CD4-positive, alpha-beta T cell treated with Interleukin-6 at 100 ng/mL for 8 hours (primary cell): ENCODE measurements around the gene NFKBIL1.
"Not testable (repeated sequence)": the region's sequence is repeated elsewhere in the genome, so short reads cannot be mapped to it uniquely, and the experiment has no call there.

Experiments used
- DNase-seq: peaks from one replicate; pipeline ENCODE4 v3.0.0-alpha.2; 2020; ENCODE audit warnings: mixed read lengths, low spot score

The NFKBIL1 gene

GRCh38 chr6:31546958-31547726, at the start of gene NFKBIL1:
TSS of gene NFKBIL1 (plus strand) at chr6:31547608. CDS start at chr6:31547695, 87 bp downstream.
- DNase-seq: peak; percentile 90

DNA sequence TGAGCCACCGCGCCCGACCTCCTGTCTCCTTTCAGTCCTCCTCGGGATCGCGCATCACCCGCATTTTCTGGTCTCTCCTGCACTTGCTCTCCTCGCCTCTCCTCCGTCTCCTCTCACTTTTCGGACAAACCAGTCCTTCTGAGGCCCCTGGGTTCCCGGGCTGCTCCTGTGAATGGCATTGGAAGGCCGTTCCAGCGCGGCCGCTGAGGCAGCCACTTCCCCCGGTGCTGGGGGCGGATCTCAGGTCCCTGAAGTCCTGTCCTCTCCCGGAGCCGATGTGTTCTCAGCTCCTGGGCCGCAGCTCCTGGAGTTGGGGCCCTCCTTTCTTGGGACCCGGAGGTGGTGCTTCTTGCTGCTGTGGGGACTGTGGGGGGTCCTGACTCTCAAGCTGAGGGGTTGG, 48.7 kb upstream of the NFKBIL1 start:
- no peak for DNase-seq

DNA sequence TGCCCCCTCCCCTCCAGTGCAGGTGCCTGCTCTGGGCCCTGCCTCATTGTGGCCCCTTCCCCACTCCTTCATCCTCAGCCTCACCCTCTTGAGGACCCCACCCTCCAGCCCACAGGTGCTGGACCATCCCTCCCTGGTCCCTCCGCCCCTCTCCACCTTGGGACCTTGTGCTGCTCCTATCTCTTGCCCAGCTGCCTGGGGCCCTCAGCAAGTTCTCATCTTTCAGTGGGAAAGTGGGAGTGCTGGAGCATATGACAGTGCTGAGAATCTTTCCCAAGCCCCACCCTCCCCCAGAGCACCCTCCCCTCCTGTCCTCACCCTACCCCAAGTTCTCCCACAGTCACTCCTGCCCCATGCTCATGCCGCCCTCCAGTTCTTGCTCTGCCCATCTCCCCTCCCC, 47.8 kb upstream of the NFKBIL1 start:
- DNase-seq: not testable (repeated sequence)

GRCh38 chr6:31502586-31502985, 44.8 kb upstream of the NFKBIL1 start:
- DNase-seq: no peak

DNA sequence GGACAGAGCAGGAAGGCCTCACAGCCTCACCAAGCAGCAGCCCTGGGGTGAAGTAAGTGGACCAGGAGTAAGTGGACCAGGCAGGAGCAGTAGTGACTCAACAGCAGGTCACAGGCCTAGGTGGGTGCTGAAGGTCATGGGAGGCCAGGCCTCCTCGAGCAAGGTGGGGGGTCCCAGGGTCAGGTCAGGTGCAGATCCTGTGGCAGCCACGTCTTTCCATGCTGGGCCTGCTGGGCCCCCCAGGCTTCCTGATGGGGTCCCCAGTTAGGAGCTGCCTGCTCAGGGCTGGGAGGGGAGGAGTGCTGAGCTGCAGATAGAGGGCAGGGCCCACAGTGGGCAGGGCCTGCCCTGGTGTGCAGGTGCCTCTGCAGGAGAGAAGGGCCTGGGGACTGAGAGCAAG, 38.4 kb upstream of the NFKBIL1 start:
- not testable (repeated sequence) for DNase-seq

GRCh38 chr6:31510007-31510406, 37.4 kb upstream of the NFKBIL1 start:
- no peak for DNase-seq

DNA sequence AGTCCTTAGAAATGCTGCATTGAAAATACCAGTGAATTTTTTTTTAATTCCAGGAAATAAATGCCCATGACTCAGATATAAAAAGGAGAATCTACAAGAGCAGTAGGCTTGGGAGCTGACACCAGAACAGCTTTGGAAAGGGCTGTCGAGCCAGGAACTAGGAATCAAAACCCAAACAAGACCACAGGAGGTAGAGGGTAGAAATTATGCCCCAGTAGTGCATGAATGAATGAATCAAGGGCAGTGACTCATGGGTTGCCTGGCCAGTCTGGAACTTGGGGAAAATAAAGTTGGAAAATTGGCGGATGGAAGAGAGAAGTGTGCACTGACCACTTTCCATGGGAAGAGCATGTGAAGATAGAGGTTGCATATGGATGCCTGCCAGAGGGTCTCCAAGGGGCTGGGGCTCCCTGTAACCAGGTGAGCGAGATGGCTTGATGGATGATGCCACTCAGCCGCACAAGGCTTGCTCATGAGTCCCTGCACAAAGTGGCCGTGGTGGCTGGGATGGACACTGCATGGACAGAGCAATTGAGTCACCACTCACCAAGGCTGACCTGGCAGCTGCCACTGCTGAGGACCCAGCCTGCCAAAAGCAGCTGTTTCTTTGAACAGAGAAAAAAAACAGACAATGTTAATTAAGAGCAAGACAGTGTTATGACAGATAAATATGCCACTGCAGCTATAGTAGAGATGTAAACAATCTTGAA, 33.8 kb upstream of the NFKBIL1 start:
- no peak for DNase-seq

GRCh38 chr6:31521835-31522234, 25.6 kb upstream of the NFKBIL1 start:
- no peak for DNase-seq

GRCh38 chr6:31525553-31525931, 21.9 kb upstream of the NFKBIL1 start:
- DNase-seq: no peak

- no peak for DNase-seq
These were observed 21.3 kb upstream of the NFKBIL1 start for GRCh38 chr6:31525932-31526591.

- DNase-seq: no peak
These were observed 19.1 kb upstream of the NFKBIL1 start for GRCh38 chr6:31528307-31528777.

DNA sequence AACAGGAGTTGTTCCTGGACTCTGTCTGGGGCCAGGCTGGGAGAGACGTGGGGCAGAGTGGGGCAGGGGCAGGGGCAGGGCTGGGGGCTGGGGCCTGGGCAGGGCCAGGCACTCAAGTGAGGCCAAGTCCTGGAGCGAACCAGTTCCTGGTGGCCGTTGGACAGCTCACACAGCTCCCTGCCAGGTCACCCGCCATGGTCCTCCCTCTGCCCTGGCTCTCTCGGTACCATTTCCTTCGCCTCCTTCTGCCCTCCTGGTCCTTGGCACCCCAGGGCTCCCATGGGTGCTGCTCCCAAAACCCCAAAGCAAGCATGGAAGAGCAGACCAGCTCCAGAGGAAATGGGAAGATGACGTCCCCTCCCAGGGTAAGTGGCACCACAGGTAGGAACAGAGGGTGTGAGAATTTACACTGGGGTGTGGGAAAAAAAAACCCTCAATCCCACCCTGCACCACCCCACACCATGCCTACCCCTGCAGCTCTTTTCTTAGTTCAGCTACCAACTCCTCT, 18.5 kb upstream of the NFKBIL1 start, which contains the start of gene MCCD1:
MCCD1 (plus strand) TSS at position 142 of the 508 bp plus-strand sequence; CDS start at position 195, 53 bp downstream.
- DNase-seq: no peak

GRCh38 chr6:31529329-31530150, 17.9 kb upstream of the NFKBIL1 start:
- DNase-seq: no peak

GRCh38 chr6:31530659-31531058, 16.7 kb upstream of the NFKBIL1 start:
- DNase-seq: no peak

- no peak for DNase-seq
These were observed 16.2 kb upstream of the NFKBIL1 start for GRCh38 chr6:31531162-31531561.

GRCh38 chr6:31531771-31532643, 15.4 kb upstream of the NFKBIL1 start:
- DNase-seq: no peak

- DNase-seq: no peak
These were observed 14.6 kb upstream of the NFKBIL1 start for GRCh38 chr6:31532644-31533454.

- no peak for DNase-seq
These were observed 14.0 kb upstream of the NFKBIL1 start for GRCh38 chr6:31533455-31533841.

DNA sequence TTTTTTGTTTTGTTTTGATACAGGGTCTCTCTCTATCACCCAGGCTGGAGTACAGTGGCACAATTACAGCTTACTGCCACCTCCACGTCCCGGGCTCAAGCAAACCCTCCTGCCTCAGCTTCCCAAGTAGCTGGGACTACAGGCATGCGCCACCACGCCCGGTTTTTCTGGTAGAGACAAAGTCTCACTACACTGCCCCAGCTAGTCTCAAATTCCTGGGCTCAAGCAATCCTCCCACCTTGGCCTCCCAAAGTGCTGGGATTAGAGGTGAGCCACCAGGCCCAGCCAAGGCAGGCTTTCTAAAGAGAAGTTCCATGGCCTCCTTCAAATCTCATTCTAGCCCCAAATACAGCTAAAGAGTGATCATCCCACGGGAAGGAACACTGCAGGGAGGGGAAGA, 13.4 kb upstream of the NFKBIL1 start:
- no peak for DNase-seq
